Hepatic stellate cell (primary cell): ENCODE measurements around the gene CSTF3.
"Not testable (repeated sequence)": the region's sequence is repeated elsewhere in the genome, so short reads cannot be mapped to it uniquely, and the experiment has no call there.

Experiments used
- DNase-seq: peaks from one replicate; pipeline ENCODE4 v3.0.0; 2011; ENCODE audit warnings: low spot score

CSTF3 gene

GRCh38 chr11:33161120-33162005 lies at the start of gene CSTF3:
CSTF3 (minus strand) TSS chr11:33161480; CDS start chr11:33161325, 155 bp downstream.
- peak; percentile 95 for DNase-seq

DNA sequence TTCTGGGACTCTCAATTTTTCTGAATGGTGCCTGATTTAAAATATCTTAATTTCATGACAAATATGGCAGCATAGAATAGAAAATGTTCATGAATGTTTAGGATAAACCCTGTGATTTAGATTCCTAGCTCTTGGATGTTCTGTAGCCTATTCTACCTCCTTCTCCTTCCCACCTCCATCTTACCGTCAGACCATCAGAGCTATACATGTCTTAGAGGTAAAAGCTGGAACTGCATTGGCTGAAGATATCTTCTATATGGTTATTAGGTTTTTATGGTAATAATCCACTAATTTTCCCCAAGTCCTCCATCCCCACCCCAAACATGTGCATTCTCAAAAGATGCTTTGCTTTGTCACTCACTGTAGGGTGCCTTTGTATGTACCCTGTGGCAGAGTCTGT lies 46.9 kb upstream of the CSTF3 start:
- DNase-seq, result no peak

GRCh38 chr11:33207408-33207985 lies 46.2 kb upstream of the CSTF3 start:
- DNase-seq, result peak; percentile 23

- no peak for DNase-seq
Observed at GRCh38 chr11:33197915-33198727, 36.8 kb upstream of the CSTF3 start.

GRCh38 chr11:33195462-33196173 lies 34.3 kb upstream of the CSTF3 start:
- DNase-seq, result no peak

GRCh38 chr11:33194455-33194854 lies 33.2 kb upstream of the CSTF3 start:
- no peak for DNase-seq

GRCh38 chr11:33191467-33191866 lies 30.2 kb upstream of the CSTF3 start:
- DNase-seq, result no peak

GRCh38 chr11:33187998-33188722 lies 26.9 kb upstream of the CSTF3 start:
- no peak for DNase-seq

DNA sequence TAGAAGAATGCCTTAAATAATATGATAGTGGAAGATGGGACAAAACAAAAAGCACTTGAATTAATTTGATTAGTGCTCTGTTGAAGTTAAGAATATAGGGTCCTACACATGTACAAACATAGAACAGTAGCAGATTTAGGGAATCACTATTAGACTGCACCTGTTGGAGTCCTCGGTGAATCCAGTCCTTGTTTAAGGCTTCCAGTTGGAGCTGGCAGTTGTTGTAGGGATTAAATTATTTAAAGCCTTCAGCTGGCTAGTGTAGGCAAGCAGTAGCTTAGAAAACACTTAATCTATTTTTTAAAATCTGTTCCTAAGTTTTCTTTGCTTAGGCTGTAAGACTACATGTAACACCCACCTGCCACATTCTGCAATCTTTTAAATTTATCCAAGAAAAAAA lies 24.5 kb upstream of the CSTF3 start:
- no peak for DNase-seq

- DNase-seq, result no peak
Observed at GRCh38 chr11:33182246-33182878, 21.1 kb upstream of the CSTF3 start.

DNA sequence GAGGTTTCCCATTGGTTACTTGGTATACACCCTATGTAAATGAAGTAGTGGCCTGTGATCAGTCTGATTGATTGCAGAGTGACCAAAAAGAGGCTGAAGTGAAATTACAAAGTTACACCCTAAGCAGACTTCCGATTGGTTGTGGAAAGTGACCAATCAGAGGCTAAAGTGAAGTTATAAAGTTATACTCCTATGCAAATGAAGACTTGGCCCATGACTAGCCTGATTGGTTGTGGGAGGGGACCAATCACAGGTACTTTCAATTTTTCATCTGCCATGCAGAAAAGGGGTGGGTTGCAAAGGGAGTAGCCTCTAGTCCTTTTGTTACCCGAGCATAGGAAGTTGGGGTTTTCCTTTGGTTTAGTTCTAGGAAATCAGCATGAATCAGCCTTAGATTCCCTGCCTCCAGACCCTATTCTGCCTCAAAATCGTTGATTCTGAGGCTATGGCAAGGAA lies 18.1 kb upstream of the CSTF3 start:
- DNase-seq, result no peak

DNA sequence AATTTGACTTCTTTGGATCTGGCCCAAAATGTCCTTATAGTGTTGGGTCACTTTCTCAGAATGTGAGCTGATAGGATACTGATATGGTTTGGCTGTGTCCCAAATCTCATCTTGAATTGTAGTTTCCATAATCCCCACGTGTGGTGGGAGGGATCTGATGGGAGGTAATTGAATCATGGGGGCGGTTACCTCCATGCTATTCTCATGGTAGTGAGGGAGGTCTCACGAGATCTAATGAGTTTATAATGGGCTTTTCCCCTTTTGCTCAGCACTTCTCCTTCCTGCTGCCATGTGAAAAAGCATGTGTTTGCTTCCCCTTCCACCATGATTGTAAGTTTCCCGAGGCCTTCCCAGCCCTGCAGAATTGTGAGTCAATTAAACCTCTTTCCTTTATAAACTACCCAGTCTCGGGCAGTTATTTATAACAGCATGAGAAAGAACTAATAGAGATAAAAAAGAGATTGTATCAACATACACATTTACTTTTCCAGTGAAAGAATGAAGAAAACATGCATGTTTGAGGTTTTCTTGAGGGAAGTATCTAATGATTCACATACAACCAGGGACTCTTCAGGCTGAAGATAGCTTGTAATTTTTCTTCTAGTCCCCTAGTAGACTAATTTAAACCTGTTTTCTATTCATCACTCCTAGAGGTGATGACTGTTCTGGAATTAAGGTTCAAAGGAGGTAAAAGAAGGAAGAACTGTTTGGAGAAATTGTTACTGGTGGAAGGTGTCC lies 17.3 kb upstream of the CSTF3 start:
- DNase-seq, result peak; percentile 32

- no peak for DNase-seq
Observed at GRCh38 chr11:33177676-33178336, 16.5 kb upstream of the CSTF3 start.

DNA sequence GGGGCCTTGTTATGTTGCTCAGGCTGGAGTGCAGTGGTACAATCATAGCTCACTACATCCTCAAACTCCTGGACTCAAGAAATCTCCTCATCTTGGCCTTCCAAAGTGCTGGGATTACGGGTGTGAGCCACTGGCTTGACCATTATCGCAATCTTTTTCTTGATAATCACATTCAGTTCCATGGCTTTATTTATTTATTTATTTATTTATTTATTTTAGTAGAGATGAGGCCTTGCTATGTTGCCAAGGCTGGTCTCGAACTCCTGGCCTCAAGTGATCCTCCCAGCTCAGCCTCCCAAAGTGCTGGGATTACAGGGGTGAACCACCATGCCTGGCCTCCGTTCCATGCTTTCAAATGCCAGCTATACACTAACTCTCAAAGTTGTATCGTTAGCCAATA lies 15.5 kb upstream of the CSTF3 start:
- not testable (repeated sequence) for DNase-seq

GRCh38 chr11:33172996-33173395 lies 11.7 kb upstream of the CSTF3 start:
- DNase-seq, result no peak

DNA sequence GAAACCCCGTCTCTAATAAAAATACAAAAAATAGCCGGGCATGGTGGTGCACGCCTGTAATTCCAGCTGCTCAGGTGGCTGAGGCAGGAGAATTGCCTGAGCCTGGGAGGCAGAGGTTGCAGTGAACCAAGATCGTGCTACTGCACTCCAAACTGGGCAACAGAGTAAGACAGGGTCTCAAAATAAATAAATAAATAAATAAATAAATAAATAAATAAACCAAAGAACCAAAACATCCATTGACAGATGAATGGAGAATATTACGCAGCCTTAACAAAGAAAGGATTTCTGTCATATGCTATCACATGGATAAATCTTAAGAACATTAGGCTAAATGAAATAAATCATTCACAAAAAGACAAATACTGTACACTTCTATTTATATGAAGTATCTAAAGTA lies 11.1 kb upstream of the CSTF3 start:
- DNase-seq, result no peak

GRCh38 chr11:33171251-33171650 lies 10.0 kb upstream of the CSTF3 start:
- DNase-seq, result no peak

GRCh38 chr11:33168709-33169200 lies 7.5 kb upstream of the CSTF3 start:
- no peak for DNase-seq

DNA sequence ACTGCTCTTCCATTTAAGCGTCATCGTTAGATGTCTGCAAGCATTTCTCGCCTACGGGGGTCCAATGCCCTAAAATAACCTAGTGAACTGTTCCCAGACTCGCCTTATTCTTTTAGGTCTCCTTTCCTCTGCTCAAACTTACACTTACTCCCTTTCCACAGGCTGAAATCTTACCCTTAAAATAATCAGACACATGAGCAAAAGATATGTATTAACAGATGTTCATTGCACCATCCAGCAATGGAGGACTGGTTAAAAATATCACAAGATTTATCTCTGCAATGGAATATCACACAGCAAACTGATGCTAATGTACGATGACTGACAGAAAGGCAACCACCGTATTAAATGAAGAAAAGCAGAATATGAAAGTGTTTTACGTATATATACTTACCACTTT lies 1.6 kb upstream of the CSTF3 start:
- DNase-seq, result no peak
